Endothelial cell of umbilical vein (primary cell): ENCODE measurements around the gene FCN2. TPM values are rescaled to one million over a fixed set of nuclear protein-coding genes. Genes with fewer than 3 reads are reported as not detected.

Source experiments
- BruUV-seq: library from RNA; stranded (reverse); fragments of 400-500 nt; replicated peaks from 2 replicates; lab custom pipeline; 2021; lab: Mats Ljungman, UMichigan
- CTCF ChIA-PET: fragments of 300-600, 350-600 bp; sonication (Branson Sonifier 250); formaldehyde crosslinking; loops from one replicate; lab custom pipeline; 2021; ENCODE audit warnings: antibody characterized with exemption, inconsistent platforms; lab: Charles Lee
- POLR2A ChIA-PET: fragments of 300-600, 350-600 bp; sonication (Branson Sonifier 250); formaldehyde crosslinking; loops from one replicate; lab custom pipeline; 2021; ENCODE audit warnings: antibody characterized with exemption, inconsistent platforms; lab: Charles Lee
- DNase-seq: peaks from one replicate; pipeline ENCODE4 v3.0.0-alpha.2; 2011; ENCODE audit warnings: low read depth, low spot score
- FAIRE-seq: peaks from 2 replicates; lab custom pipeline; 2011; peaks lifted over from hg19 to GRCh38; lab: Jason Lieb, UNC
- H2AFZ ChIP-seq: 2 replicates; pipeline ENCODE4 v1.6.0; 2012; ENCODE audit warnings: low read depth, low read length, control low read depth, inconsistent platforms
- H3K27ac ChIP-seq: 2 replicates; pipeline ENCODE4 v1.5.1; 2011; ENCODE audit warnings: low read depth, mild to moderate bottlenecking, control low read depth, low read length, moderate library complexity; ENCODE audit not compliant: insufficient read depth
- H3K27me3 ChIP-seq, 2 experiments: 2 replicates each; pipeline versions ENCODE4 v1.6.0 to v1.6.1; 2011; ENCODE audit warnings: low read length in 2 of 2, mixed read lengths in 1 of 2; ENCODE audit not compliant: control insufficient read depth in 2 of 2, insufficient read depth in 2 of 2
- H3K36me3 ChIP-seq, 2 experiments: 2 replicates in 1 of 2; 3 replicates in 1 of 2; pipeline ENCODE4 v1.5.1; 2011; ENCODE audit warnings: low read length in 2 of 2, mild to moderate bottlenecking in 1 of 2, moderate library complexity in 1 of 2; ENCODE audit not compliant: control insufficient read depth in 2 of 2, insufficient read depth in 2 of 2; ENCODE audit errors: extremely low read depth in 1 of 2
- H3K4me1 ChIP-seq: 3 replicates; pipeline ENCODE4 v1.5.1; 2011; ENCODE audit warnings: mild to moderate bottlenecking, low read length; ENCODE audit not compliant: control insufficient read depth, insufficient read depth; ENCODE audit errors: extremely low read depth
- H3K4me2 ChIP-seq: 2 replicates; pipeline ENCODE4 v1.6.1; 2011; ENCODE audit warnings: low read length, control low read depth, mixed read lengths; ENCODE audit not compliant: insufficient read depth
- H3K4me3 ChIP-seq, 3 experiments: fragments of 200-600 bp in 1 of 3; sonication (generic), shearing (Covaris generic) in 1 of 3; replicated peaks in 1 of 3; 2 replicates each; pipeline ENCODE4 v1.5.1; 2011 to 2016; ENCODE audit warnings: control low read depth in 3 of 3, low read length in 3 of 3, mild to moderate bottlenecking in 2 of 3, inconsistent platforms in 1 of 3, low read depth in 1 of 3, moderate library complexity in 1 of 3; ENCODE audit not compliant: insufficient read depth in 1 of 3
- H3K79me2 ChIP-seq: 2 replicates; pipeline ENCODE4 v1.6.0; 2012; ENCODE audit warnings: low read length, inconsistent platforms; ENCODE audit not compliant: control insufficient read depth, insufficient read depth
- H3K9ac ChIP-seq: replicated peaks from 2 replicates; pipeline ENCODE3; 2011; ENCODE audit warnings: low read length, control low read depth; ENCODE audit not compliant: insufficient read depth; ENCODE audit errors: extremely low read depth
- H3K9me1 ChIP-seq: replicated peaks from 3 replicates; pipeline ENCODE4 v1.6.0; 2011; ENCODE audit warnings: mild to moderate bottlenecking, low read length; ENCODE audit not compliant: control insufficient read depth, insufficient read depth; ENCODE audit errors: extremely low read depth
- H3K9me3 ChIP-seq: replicated peaks from 2 replicates; pipeline ENCODE4 v1.5.1; 2012; ENCODE audit warnings: low read length, inconsistent platforms; ENCODE audit not compliant: control insufficient read depth, insufficient read depth
- H4K20me1 ChIP-seq: replicated peaks from 2 replicates; pipeline ENCODE3; 2011; ENCODE audit warnings: mild to moderate bottlenecking, low read length; ENCODE audit not compliant: control insufficient read depth, insufficient read depth; ENCODE audit errors: extremely low read depth
- EZH2 ChIP-seq: IDR thresholded peaks from 2 replicates; pipeline ENCODE4 v1.6.1; 2012; ENCODE audit warnings: borderline replicate concordance, low read depth, mild to moderate bottlenecking, moderate library complexity, low read length, inconsistent platforms; ENCODE audit not compliant: severe bottlenecking
- FOS ChIP-seq: IDR thresholded peaks from 2 replicates; pipeline ENCODE4 v1.6.1; 2011; ENCODE audit warnings: mild to moderate bottlenecking, low read length, moderate library complexity, borderline replicate concordance; ENCODE audit not compliant: insufficient read depth
- GATA2 ChIP-seq: IDR thresholded peaks from 2 replicates; pipeline ENCODE4 v1.7.0; 2011; ENCODE audit warnings: low read depth, mild to moderate bottlenecking, moderate library complexity, mixed read lengths, low read length; ENCODE audit not compliant: insufficient read length, insufficient read depth
- JUN ChIP-seq: IDR thresholded peaks from 2 replicates; pipeline ENCODE4 v1.6.1; 2011; ENCODE audit warnings: borderline replicate concordance, low read depth; ENCODE audit not compliant: insufficient read length, insufficient read depth
- MYC ChIP-seq: IDR thresholded peaks from one replicate; pipeline ENCODE4 v1.6.1; 2011; ENCODE audit warnings: mild to moderate bottlenecking, low read depth, low read length
- POLR2A ChIP-seq: IDR thresholded peaks from 2 replicates; pipeline ENCODE4 v1.6.1; 2012; ENCODE audit warnings: low read depth, mild to moderate bottlenecking, control low read depth, low read length
- POLR2AphosphoS5 ChIP-seq: IDR thresholded peaks from 2 replicates; pipeline ENCODE4 v1.6.1; 2012; ENCODE audit warnings: low read depth, mild to moderate bottlenecking, control low read depth, low read length, moderate library complexity; ENCODE audit not compliant: insufficient read depth
- dilution Hi-C: fragments of 300-500 bp; cut with MboI; formaldehyde crosslinking; loops from one replicate; pipeline ENCODE4 v1.15.0; 2019; ENCODE audit warnings: low sequenced_read_pairs; ENCODE audit not compliant: extremely low pct_ligation_motif_present
- intact Hi-C: fragments of 100-400 bp; cut with micrococcal nuclease; formaldehyde crosslinking; loops from one replicate; pipeline ENCODE4 v1.10.0; 2022
- polyA plus RNA-seq, 4 experiments: library from polyadenylated mRNA; depleted of rRNA in 3 of 4; stranded (reverse) in 3 of 4; unstranded in 1 of 4; fragments of >200 nt; gene quantifications; 2 replicates each; pipeline versions ENCODE4 v1.2.1 to v1.2.3, GENCODE V29; 2011 to 2012; ENCODE audit warnings: missing spikeins in 1 of 4
- total RNA-seq: library from RNA; stranded (reverse); gene quantifications from 2 replicates; pipeline ENCODE4 v1.2.3, GENCODE V29; 2021
- TF ChIP-seq, protein P1 (sequence below): IDR thresholded peaks from 2 replicates; pipeline ENCODE4 v1.6.1; 2011; ENCODE audit not compliant: insufficient read depth, insufficient read length
- TF ChIP-seq, protein P2 (sequence below), 2 donors: IDR thresholded peaks; 1 replicate in 1 of 2; 2 replicates in 1 of 2; pipeline ENCODE4 v1.5.1; 2011; ENCODE audit warnings: low read length in 2 of 2, mild to moderate bottlenecking in 2 of 2, moderate library complexity in 2 of 2, control low read depth in 1 of 2, inconsistent platforms in 1 of 2, low read depth in 1 of 2; ENCODE audit not compliant: insufficient read depth in 1 of 2; ENCODE audit errors: extremely low read depth in 1 of 2

Gene FCN2
- total and polyA plus RNA-seq, 2 donors (not counting 3 experiments of a cell fraction or from before 2014, with no cell fraction given) = not detected

- H3K36me3 ChIP-seq = no peaks in the 10 kb centered on the region
- no peak overlapping the region for H3K4me3 ChIP-seq
- no TSS peak for BruUV-seq
- H3K4me2 ChIP-seq = no peak overlapping the region
- no peak for FAIRE-seq
- CTCF ChIA-PET = no interaction called here
- dilution Hi-C loops (no loop called here), intact Hi-C loops (no loop called here)
- no peaks in the 10 kb centered on the region for H4K20me1 ChIP-seq
- POLR2A ChIA-PET = no interaction called here
- H2AFZ ChIP-seq = no peak overlapping the region
- no peak for DNase-seq
- H3K27ac ChIP-seq = no peak overlapping the region
- H3K9me1 ChIP-seq = no peaks in the 10 kb centered on the region
- H3K9me3 ChIP-seq = no peaks in the 10 kb centered on the region
- H3K27me3 ChIP-seq = no peaks in the 10 kb centered on the region
- TF ChIP-seq FOS = no peak
- TF ChIP-seq, protein P1, sequence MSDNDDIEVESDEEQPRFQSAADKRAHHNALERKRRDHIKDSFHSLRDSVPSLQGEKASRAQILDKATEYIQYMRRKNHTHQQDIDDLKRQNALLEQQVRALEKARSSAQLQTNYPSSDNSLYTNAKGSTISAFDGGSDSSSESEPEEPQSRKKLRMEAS = no peak
- no peak for TF ChIP-seq POLR2AphosphoS5
- no peak for TF ChIP-seq MYC
- TF ChIP-seq GATA2 = no peak
- no peak for TF ChIP-seq EZH2
- no peak for TF ChIP-seq JUN
- TF ChIP-seq, protein P2, sequence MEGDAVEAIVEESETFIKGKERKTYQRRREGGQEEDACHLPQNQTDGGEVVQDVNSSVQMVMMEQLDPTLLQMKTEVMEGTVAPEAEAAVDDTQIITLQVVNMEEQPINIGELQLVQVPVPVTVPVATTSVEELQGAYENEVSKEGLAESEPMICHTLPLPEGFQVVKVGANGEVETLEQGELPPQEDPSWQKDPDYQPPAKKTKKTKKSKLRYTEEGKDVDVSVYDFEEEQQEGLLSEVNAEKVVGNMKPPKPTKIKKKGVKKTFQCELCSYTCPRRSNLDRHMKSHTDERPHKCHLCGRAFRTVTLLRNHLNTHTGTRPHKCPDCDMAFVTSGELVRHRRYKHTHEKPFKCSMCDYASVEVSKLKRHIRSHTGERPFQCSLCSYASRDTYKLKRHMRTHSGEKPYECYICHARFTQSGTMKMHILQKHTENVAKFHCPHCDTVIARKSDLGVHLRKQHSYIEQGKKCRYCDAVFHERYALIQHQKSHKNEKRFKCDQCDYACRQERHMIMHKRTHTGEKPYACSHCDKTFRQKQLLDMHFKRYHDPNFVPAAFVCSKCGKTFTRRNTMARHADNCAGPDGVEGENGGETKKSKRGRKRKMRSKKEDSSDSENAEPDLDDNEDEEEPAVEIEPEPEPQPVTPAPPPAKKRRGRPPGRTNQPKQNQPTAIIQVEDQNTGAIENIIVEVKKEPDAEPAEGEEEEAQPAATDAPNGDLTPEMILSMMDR (IDR thresholded peaks at IDR 0.05; ENCODE audit: extremely low read depth in 1 of 2, insufficient read depth in 1 of 2, low read depth in 1 of 2, low read length in 2 of 2) = no peak
- TF ChIP-seq POLR2A = no peak
- no peak overlapping the region for H3K9ac ChIP-seq
- H3K79me2 ChIP-seq = no peaks in the 10 kb centered on the region
- no peaks in the 10 kb centered on the region for H3K4me1 ChIP-seq
Measured at GRCh38 chr9:134877541-134877940, 3.1 kb upstream of the FCN2 start.
